K562 (cell line): ENCODE data around the gene RAB26. TPM values are rescaled to one million over a fixed set of nuclear protein-coding genes. Genes with fewer than 3 reads are reported as not detected.
A peak's percentile ranks its signal among the peaks of the same experiment; 100 is the strongest.

Source experiments
- ARID2 ChIP-seq: fragments of 450-650 bp; IDR thresholded peaks from 2 replicates; pipeline ENCODE4 v1.6.1; 2017; ENCODE audit warnings: antibody characterized with exemption, mild to moderate bottlenecking
- ETV5 ChIP-seq: sonication (generic); formaldehyde crosslinking; IDR thresholded peaks from 2 replicates; pipeline ENCODE4 v1.4.0; 2020; ENCODE audit warnings: low read depth, mild to moderate bottlenecking, missing genetic modification reagents
- HCFC1 ChIP-seq: IDR thresholded peaks from 2 replicates; pipeline ENCODE4 v1.6.1; 2012; ENCODE audit warnings: low read depth, low read length, improper control_type of control experiment
- HDAC8 ChIP-seq: fragments of 450-650 bp; IDR thresholded peaks from 2 replicates; pipeline ENCODE4 v1.6.1; 2016; ENCODE audit warnings: mild to moderate bottlenecking, missing genetic modification characterization, moderate library complexity, missing compliant biosample characterization
- IFI16 ChIP-seq: fragments of 250-450 bp; sonication (Bioruptor Pico); IDR thresholded peaks from 2 replicates; pipeline ENCODE4 v2.1.2; 2022; ENCODE audit warnings: mild to moderate bottlenecking, inconsistent platforms
- LARP7 ChIP-seq: fragments of 450-650 bp; IDR thresholded peaks from 2 replicates; pipeline ENCODE4 v1.6.1; 2016
- NONO ChIP-seq, 2 experiments: fragments of 200-400 bp in 1 of 2; fragments of 450-650 bp in 1 of 2; formaldehyde crosslinking in 1 of 2; IDR thresholded peaks; 2 replicates each; pipeline ENCODE4 v1.6.1; 2017; ENCODE audit warnings: low read depth in 2 of 2, mild to moderate bottlenecking in 2 of 2, moderate library complexity in 2 of 2, low read length in 1 of 2
- SIRT6 ChIP-seq: IDR thresholded peaks from one replicate; pipeline ENCODE4 v1.6.1; 2012; ENCODE audit warnings: low read depth, mild to moderate bottlenecking, control low read depth, inconsistent platforms, low read length, moderate library complexity
- SMARCE1 ChIP-seq: fragments of 450-650 bp; IDR thresholded peaks from 2 replicates; pipeline ENCODE4 v1.7.1; 2016; ENCODE audit warnings: mild to moderate bottlenecking
- SPI1 ChIP-seq: IDR thresholded peaks from 2 replicates; pipeline ENCODE4 v1.6.1; 2011; ENCODE audit warnings: low read depth, low read length, control low read depth, borderline replicate concordance
- TAL1 ChIP-seq: fragments of 450-650 bp; IDR thresholded peaks from 2 replicates; pipeline ENCODE4 v1.6.1; 2016; ENCODE audit warnings: mild to moderate bottlenecking
- TRIM24 ChIP-seq, 2 experiments: fragments of 450-650 bp; IDR thresholded peaks; 2 replicates each; pipeline ENCODE4 v1.6.1; 2016
- XRCC5 ChIP-seq: fragments of 200-400 bp; formaldehyde crosslinking; IDR thresholded peaks from 2 replicates; pipeline ENCODE4 v1.6.1; 2017; ENCODE audit warnings: low read depth, mild to moderate bottlenecking, low read length
- ZNF197 ChIP-seq: fragments of 200-800 bp; sonication (Bioruptor generic); IDR thresholded peaks from 2 replicates; pipeline ENCODE4 v1.6.1; 2016; ENCODE audit warnings: low read depth, missing genetic modification characterization, missing compliant biosample characterization
- ZNF224 ChIP-seq: sonication (generic); formaldehyde crosslinking; IDR thresholded peaks from 2 replicates; pipeline ENCODE4 v1.8.0; 2022; ENCODE audit warnings: mild to moderate bottlenecking, missing genetic modification reagents
- ZNF232 ChIP-seq: sonication (generic); formaldehyde crosslinking; IDR thresholded peaks from 2 replicates; pipeline ENCODE4 v1.8.0; 2022; ENCODE audit warnings: mild to moderate bottlenecking, missing genetic modification reagents
- ZNF785 ChIP-seq: fragments of 250-450 bp; sonication (Bioruptor Pico); IDR thresholded peaks from 2 replicates; pipeline ENCODE4 v1.4.0; 2020; ENCODE audit warnings: mild to moderate bottlenecking
- polyA plus RNA-seq, 8 experiments: library from polyadenylated mRNA; depleted of rRNA in 4 of 8; stranded (reverse) in 5 of 8; unstranded in 3 of 8; fragments of >200 nt; fragmentation: Nextera tagmentation in 2 of 8; fragmentation: Illumina TruSeq in 1 of 8; extraction: Ambion mirVana in 2 of 8; extraction: Trizol in 1 of 8; gene quantifications; 2 replicates each; pipeline versions ENCODE4 v1.2.1 to v1.2.3, GENCODE V29; 2011 to 2014; ENCODE audit warnings: inconsistent platforms in 1 of 8, missing spikeins in 1 of 8
- total RNA-seq, 7 experiments: library from RNA; depleted of rRNA in 6 of 7; stranded (reverse); fragments of >200 nt in 6 of 7; fragmentation: Illumina TruSeq in 2 of 7; extraction: Trizol in 2 of 7; gene quantifications; 2 replicates each; pipeline versions ENCODE4 v1.2.1 to v1.2.3, GENCODE V29; 2011 to 2021; ENCODE audit warnings: low replicate concordance in 1 of 7
- TF ChIP-seq, protein P1 (sequence below): fragments of 450-650 bp; formaldehyde crosslinking; conservative IDR thresholded peaks from 2 replicates; pipeline ENCODE4 v1.4.0; 2022; ENCODE audit warnings: mild to moderate bottlenecking, missing genetic modification characterization
- TF ChIP-seq, protein P2 (sequence below): sonication (generic); formaldehyde crosslinking; IDR thresholded peaks from 2 replicates; pipeline ENCODE4 v1.8.0; 2023; ENCODE audit warnings: missing genetic modification reagents, mild to moderate bottlenecking, borderline replicate concordance
- TF ChIP-seq, protein P3 (sequence below): sonication (generic); formaldehyde crosslinking; IDR thresholded peaks from 2 replicates; pipeline ENCODE4 v1.8.1; 2023; ENCODE audit warnings: mild to moderate bottlenecking, missing genetic modification reagents, moderate library complexity
- TF ChIP-seq, protein P4 (sequence below): fragments of 450-650 bp; IDR thresholded peaks from 2 replicates; pipeline ENCODE4 v1.6.1; 2016

Gene RAB26
- total and polyA plus RNA-seq, 9 of the 15 experiments (the other 6 are each of a cell fraction or from before 2014, with no cell fraction given), result 0.25 to 6.1 (median 2.1) TPM

DNA sequence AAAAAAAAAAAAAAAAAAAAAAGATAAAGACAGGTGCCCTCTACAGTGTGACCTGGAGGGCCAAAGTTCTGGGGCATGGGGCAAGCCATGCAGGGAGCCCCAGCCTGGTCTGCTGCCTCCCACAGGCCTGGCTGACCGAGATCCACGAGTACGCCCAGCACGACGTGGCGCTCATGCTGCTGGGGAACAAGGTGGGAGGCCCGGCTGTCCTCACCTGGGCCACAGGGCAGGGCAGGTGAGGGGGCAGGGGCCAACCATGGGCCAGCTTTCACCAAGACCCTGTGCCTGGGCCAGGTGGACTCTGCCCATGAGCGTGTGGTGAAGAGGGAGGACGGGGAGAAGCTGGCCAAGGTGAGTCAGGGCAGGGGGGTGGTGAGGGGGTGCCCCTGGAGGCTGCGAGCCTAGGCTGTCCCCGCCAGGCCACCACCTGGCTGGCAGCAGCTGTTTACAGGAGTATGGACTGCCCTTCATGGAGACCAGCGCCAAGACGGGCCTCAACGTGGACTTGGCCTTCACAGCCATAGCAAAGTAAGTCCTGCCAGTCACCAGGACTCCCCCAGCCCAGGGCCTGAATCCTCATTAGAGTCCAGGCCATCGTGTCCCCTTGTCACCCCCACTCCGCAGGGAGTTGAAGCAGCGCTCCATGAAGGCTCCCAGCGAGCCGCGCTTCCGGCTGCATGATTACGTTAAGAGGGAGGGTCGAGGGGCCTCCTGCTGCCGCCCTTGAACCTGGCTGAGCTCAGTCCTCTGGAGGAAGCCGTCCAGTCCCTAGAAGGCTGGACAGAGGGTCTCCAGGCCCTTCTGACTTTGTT, 4.5 kb downstream of the RAB26 start (continued):
- TF ChIP-seq, protein P1, sequence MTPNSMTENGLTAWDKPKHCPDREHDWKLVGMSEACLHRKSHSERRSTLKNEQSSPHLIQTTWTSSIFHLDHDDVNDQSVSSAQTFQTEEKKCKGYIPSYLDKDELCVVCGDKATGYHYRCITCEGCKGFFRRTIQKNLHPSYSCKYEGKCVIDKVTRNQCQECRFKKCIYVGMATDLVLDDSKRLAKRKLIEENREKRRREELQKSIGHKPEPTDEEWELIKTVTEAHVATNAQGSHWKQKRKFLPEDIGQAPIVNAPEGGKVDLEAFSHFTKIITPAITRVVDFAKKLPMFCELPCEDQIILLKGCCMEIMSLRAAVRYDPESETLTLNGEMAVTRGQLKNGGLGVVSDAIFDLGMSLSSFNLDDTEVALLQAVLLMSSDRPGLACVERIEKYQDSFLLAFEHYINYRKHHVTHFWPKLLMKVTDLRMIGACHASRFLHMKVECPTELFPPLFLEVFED (CRISPR knock-in tag), result no peak
- TF ChIP-seq IFI16 (CRISPR knock-in tag) (no peak), HCFC1 (peak; percentile 47), TAL1 (no peak), ZNF232 (CRISPR knock-in tag) (no peak), TRIM24 (IDR thresholded peaks at IDR 0.05) (no peak), XRCC5 (no peak), SMARCE1 (no peak), HDAC8 (tag) (no peak), ZNF785 (CRISPR knock-in tag) (no peak), SPI1 (no peak), LARP7 (no peak), NONO (IDR thresholded peaks at IDR 0.05; ENCODE audit: low read depth in 2 of 2, low read length in 1 of 2) (no peak), SIRT6 (peak; percentile 35), ZNF197 (CRISPR knock-in tag) (no peak), ETV5 (CRISPR knock-in tag) (no peak; the same call in 1 of the 2 replicates), ARID2 (no peak), ZNF224 (no peak)
- TF ChIP-seq, protein P2, sequence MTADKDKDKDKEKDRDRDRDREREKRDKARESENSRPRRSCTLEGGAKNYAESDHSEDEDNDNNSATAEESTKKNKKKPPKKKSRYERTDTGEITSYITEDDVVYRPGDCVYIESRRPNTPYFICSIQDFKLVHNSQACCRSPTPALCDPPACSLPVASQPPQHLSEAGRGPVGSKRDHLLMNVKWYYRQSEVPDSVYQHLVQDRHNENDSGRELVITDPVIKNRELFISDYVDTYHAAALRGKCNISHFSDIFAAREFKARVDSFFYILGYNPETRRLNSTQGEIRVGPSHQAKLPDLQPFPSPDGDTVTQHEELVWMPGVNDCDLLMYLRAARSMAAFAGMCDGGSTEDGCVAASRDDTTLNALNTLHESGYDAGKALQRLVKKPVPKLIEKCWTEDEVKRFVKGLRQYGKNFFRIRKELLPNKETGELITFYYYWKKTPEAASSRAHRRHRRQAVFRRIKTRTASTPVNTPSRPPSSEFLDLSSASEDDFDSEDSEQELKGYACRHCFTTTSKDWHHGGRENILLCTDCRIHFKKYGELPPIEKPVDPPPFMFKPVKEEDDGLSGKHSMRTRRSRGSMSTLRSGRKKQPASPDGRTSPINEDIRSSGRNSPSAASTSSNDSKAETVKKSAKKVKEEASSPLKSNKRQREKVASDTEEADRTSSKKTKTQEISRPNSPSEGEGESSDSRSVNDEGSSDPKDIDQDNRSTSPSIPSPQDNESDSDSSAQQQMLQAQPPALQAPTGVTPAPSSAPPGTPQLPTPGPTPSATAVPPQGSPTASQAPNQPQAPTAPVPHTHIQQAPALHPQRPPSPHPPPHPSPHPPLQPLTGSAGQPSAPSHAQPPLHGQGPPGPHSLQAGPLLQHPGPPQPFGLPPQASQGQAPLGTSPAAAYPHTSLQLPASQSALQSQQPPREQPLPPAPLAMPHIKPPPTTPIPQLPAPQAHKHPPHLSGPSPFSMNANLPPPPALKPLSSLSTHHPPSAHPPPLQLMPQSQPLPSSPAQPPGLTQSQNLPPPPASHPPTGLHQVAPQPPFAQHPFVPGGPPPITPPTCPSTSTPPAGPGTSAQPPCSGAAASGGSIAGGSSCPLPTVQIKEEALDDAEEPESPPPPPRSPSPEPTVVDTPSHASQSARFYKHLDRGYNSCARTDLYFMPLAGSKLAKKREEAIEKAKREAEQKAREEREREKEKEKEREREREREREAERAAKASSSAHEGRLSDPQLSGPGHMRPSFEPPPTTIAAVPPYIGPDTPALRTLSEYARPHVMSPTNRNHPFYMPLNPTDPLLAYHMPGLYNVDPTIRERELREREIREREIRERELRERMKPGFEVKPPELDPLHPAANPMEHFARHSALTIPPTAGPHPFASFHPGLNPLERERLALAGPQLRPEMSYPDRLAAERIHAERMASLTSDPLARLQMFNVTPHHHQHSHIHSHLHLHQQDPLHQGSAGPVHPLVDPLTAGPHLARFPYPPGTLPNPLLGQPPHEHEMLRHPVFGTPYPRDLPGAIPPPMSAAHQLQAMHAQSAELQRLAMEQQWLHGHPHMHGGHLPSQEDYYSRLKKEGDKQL (CRISPR knock-in tag), result no peak
- TF ChIP-seq, protein P3, sequence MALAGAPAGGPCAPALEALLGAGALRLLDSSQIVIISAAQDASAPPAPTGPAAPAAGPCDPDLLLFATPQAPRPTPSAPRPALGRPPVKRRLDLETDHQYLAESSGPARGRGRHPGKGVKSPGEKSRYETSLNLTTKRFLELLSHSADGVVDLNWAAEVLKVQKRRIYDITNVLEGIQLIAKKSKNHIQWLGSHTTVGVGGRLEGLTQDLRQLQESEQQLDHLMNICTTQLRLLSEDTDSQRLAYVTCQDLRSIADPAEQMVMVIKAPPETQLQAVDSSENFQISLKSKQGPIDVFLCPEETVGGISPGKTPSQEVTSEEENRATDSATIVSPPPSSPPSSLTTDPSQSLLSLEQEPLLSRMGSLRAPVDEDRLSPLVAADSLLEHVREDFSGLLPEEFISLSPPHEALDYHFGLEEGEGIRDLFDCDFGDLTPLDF (CRISPR knock-in tag), result no peak; the same call in 1 of the 2 replicates
- TF ChIP-seq, protein P4, sequence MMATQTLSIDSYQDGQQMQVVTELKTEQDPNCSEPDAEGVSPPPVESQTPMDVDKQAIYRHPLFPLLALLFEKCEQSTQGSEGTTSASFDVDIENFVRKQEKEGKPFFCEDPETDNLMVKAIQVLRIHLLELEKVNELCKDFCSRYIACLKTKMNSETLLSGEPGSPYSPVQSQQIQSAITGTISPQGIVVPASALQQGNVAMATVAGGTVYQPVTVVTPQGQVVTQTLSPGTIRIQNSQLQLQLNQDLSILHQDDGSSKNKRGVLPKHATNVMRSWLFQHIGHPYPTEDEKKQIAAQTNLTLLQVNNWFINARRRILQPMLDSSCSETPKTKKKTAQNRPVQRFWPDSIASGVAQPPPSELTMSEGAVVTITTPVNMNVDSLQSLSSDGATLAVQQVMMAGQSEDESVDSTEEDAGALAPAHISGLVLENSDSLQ, result no peak; the same call in 1 of the 2 replicates
